ENCODE results near the gene KRTAP10-5. TPM values are rescaled to one million over a fixed set of nuclear protein-coding genes. Genes with fewer than 3 reads are reported as not detected.

Gene KRTAP10-5
- total RNA-seq, 1 donor from 2014 or later, result not detected

- no peak for DNase-seq
- no peak overlapping the region for H3K27ac Mint-ChIP-seq (ENCODE audit: unreplicated experiment)
- TF ChIP-seq CTCF (IDR thresholded peaks at IDR 0.05; ENCODE audit: partially characterized antibody, unreplicated experiment), result no peak
- H3K4me3 Mint-ChIP-seq (ENCODE audit: unreplicated experiment), result no peak overlapping the region
- H3K9me3 Mint-ChIP-seq (ENCODE audit: unreplicated experiment), result peaks cover 8% of the 10 kb centered on the region
- H3K4me1 Mint-ChIP-seq (ENCODE audit: low read depth, unreplicated experiment), result peaks cover 9% of the 10 kb centered on the region
- peaks cover 8% of the 10 kb centered on the region for H3K27me3 Mint-ChIP-seq (ENCODE audit: unreplicated experiment)
- peaks cover 4% of the 10 kb centered on the region for H3K36me3 Mint-ChIP-seq (ENCODE audit: unreplicated experiment)
Measured at GRCh38 chr21:44589094-44589493, 8.7 kb upstream of the KRTAP10-5 start.

GRCh38 chr21:44585892-44586291 lies 5.5 kb upstream of the KRTAP10-5 start:
- H3K27me3 Mint-ChIP-seq (ENCODE audit: unreplicated experiment), result peaks cover 1% of the 10 kb centered on the region
- peaks cover 3% of the 10 kb centered on the region for H3K9me3 Mint-ChIP-seq (ENCODE audit: unreplicated experiment)
- no peak for TF ChIP-seq CTCF (IDR thresholded peaks at IDR 0.05; ENCODE audit: partially characterized antibody, unreplicated experiment)
- H3K4me3 Mint-ChIP-seq (ENCODE audit: unreplicated experiment), result no peak overlapping the region
- peaks cover 1% of the 10 kb centered on the region for H3K4me1 Mint-ChIP-seq (ENCODE audit: low read depth, unreplicated experiment)
- H3K36me3 Mint-ChIP-seq (ENCODE audit: unreplicated experiment), result peaks cover 12% of the 10 kb centered on the region
- H3K27ac Mint-ChIP-seq (ENCODE audit: unreplicated experiment), result no peak overlapping the region
- DNase-seq, result no peak

GRCh38 chr21:44583800-44584147 lies 3.4 kb upstream of the KRTAP10-5 start:
- Mint-ChIP-seq H3K9me3 (ENCODE audit: unreplicated experiment) (peaks cover 5% of the 10 kb centered on the region), H3K4me1 (ENCODE audit: low read depth, unreplicated experiment) (no peaks in the 10 kb centered on the region), H3K27ac (ENCODE audit: unreplicated experiment) (no peak overlapping the region), H3K4me3 (ENCODE audit: unreplicated experiment) (no peak overlapping the region), H3K36me3 (ENCODE audit: unreplicated experiment) (peaks cover 17% of the 10 kb centered on the region), H3K27me3 (ENCODE audit: unreplicated experiment) (no peaks in the 10 kb centered on the region)
- TF ChIP-seq CTCF (IDR thresholded peaks at IDR 0.05; ENCODE audit: partially characterized antibody, unreplicated experiment), result no peak
- no peak for DNase-seq

GRCh38 chr21:44583089-44583799 lies 2.8 kb upstream of the KRTAP10-5 start:
- TF ChIP-seq CTCF (IDR thresholded peaks at IDR 0.05; ENCODE audit: partially characterized antibody, unreplicated experiment), result no peak
- no peaks in the 10 kb centered on the region for H3K4me1 Mint-ChIP-seq (ENCODE audit: low read depth, unreplicated experiment)
- no peak for DNase-seq
- no peak overlapping the region for H3K27ac Mint-ChIP-seq (ENCODE audit: unreplicated experiment)
- H3K36me3 Mint-ChIP-seq (ENCODE audit: unreplicated experiment), result peaks cover 18% of the 10 kb centered on the region
- no peak overlapping the region for H3K4me3 Mint-ChIP-seq (ENCODE audit: unreplicated experiment)
- peaks cover 6% of the 10 kb centered on the region for H3K9me3 Mint-ChIP-seq (ENCODE audit: unreplicated experiment)
- no peaks in the 10 kb centered on the region for H3K27me3 Mint-ChIP-seq (ENCODE audit: unreplicated experiment)

GRCh38 chr21:44582055-44582454 lies 1.7 kb upstream of the KRTAP10-5 start:
- Mint-ChIP-seq H3K4me1 (ENCODE audit: low read depth, unreplicated experiment) (no peaks in the 10 kb centered on the region), H3K27ac (ENCODE audit: unreplicated experiment) (no peak overlapping the region), H3K9me3 (ENCODE audit: unreplicated experiment) (peaks cover 13% of the 10 kb centered on the region), H3K27me3 (ENCODE audit: unreplicated experiment) (no peaks in the 10 kb centered on the region), H3K4me3 (ENCODE audit: unreplicated experiment) (no peak overlapping the region), H3K36me3 (ENCODE audit: unreplicated experiment) (peaks cover 28% of the 10 kb centered on the region)
- no peak for TF ChIP-seq CTCF (IDR thresholded peaks at IDR 0.05; ENCODE audit: partially characterized antibody, unreplicated experiment)
- DNase-seq, result no peak

Data from glutamatergic neuron (in vitro differentiated cells).